Measurements from ENCODE around the gene TMC1.

DNA sequence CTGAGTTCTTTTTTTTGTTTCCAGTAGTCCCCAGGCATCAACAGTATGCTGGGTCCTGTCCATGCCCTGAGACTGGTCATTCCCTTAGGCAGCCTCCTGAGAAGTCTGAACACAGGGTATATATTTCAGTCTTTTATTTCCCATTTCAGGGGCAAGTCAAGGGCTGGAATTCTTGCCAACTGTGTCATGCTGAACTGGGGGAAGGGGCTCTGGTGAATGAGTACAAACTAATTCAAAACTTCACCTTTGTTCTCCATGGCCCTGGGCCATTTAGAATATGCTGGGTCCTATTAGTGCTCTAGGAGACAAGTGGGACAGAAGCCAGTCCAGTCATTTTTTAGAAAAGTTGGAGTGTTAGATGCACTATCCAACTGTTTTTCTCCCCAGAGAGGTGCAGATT is 170.3 kb downstream of the TMC1 start:
- TF ChIP-seq CTCF (IDR thresholded peaks at IDR 0.05; ENCODE audit: low read depth, low read length) (no peak), EZH2phosphoT487 (IDR thresholded peaks at IDR 0.05; ENCODE audit: low read depth) (no peak)

All from OCI-LY3 (cell line).